HG03095 (cell line): ENCODE measurements around the gene PRCP.
"Not testable (repeated sequence)": the region's sequence is repeated elsewhere in the genome, so short reads cannot be mapped to it uniquely, and the experiment has no call there.

Source experiments
- ATAC-seq: cut with Tn5 transposase; IDR thresholded peaks from one replicate; pipeline ENCODE4 v1.9.1; 2021; ENCODE audit warnings: moderate library complexity; ENCODE audit not compliant: unreplicated experiment

The PRCP gene

GRCh38 chr11:82873919-82874333 is 26.3 kb downstream of the PRCP start:
- no peak for ATAC-seq

GRCh38 chr11:82872377-82873150 is 27.7 kb downstream of the PRCP start:
- ATAC-seq: no peak

GRCh38 chr11:82871646-82872045 is 28.6 kb downstream of the PRCP start:
- no peak for ATAC-seq

- ATAC-seq: no peak
These were observed 30.6 kb downstream of the PRCP start for GRCh38 chr11:82869657-82870056.

GRCh38 chr11:82867495-82868082 is 32.6 kb downstream of the PRCP start:
- no peak for ATAC-seq

- no peak for ATAC-seq
These were observed 34.4 kb downstream of the PRCP start for GRCh38 chr11:82865841-82866240.

- no peak for ATAC-seq
These were observed 36.0 kb downstream of the PRCP start for GRCh38 chr11:82864268-82864667.

- no peak for ATAC-seq
These were observed 37.0 kb downstream of the PRCP start for GRCh38 chr11:82863209-82863608.

- ATAC-seq: no peak
These were observed 37.9 kb downstream of the PRCP start for GRCh38 chr11:82862379-82862778.

GRCh38 chr11:82859750-82860149 is 40.5 kb downstream of the PRCP start:
- ATAC-seq: no peak

GRCh38 chr11:82858556-82859091 is 41.6 kb downstream of the PRCP start:
- no peak for ATAC-seq

- no peak for ATAC-seq
These were observed 42.1 kb downstream of the PRCP start for GRCh38 chr11:82858133-82858532.

- no peak for ATAC-seq
These were observed 43.1 kb downstream of the PRCP start for GRCh38 chr11:82857145-82857544.

- no peak for ATAC-seq
These were observed 44.6 kb downstream of the PRCP start for GRCh38 chr11:82855616-82856015.

GRCh38 chr11:82854916-82855315 is 45.3 kb downstream of the PRCP start:
- not testable (repeated sequence) for ATAC-seq

- ATAC-seq: no peak
These were observed 46.0 kb downstream of the PRCP start for GRCh38 chr11:82854242-82854641.

GRCh38 chr11:82848829-82849228 is 51.4 kb downstream of the PRCP start:
- ATAC-seq: no peak

GRCh38 chr11:82845356-82846353 is 54.6 kb downstream of the PRCP start:
- no peak for ATAC-seq

GRCh38 chr11:82843057-82843795 is 57.0 kb downstream of the PRCP start:
- no peak for ATAC-seq

GRCh38 chr11:82842019-82842418 is 58.2 kb downstream of the PRCP start:
- ATAC-seq: no peak
